Measurements from ENCODE around the gene AP2A2.

The AP2A2 gene

GRCh38 chr11:1036931-1037330, 111.3 kb downstream of the AP2A2 start:
- DNase-seq (ENCODE audit: low spot score) = no peak
- ChIA-PET POLR2A (ENCODE audit: low non-redundant PET) (no interaction called here), CTCF (no interaction called here)
- TF ChIP-seq, protein P1, sequence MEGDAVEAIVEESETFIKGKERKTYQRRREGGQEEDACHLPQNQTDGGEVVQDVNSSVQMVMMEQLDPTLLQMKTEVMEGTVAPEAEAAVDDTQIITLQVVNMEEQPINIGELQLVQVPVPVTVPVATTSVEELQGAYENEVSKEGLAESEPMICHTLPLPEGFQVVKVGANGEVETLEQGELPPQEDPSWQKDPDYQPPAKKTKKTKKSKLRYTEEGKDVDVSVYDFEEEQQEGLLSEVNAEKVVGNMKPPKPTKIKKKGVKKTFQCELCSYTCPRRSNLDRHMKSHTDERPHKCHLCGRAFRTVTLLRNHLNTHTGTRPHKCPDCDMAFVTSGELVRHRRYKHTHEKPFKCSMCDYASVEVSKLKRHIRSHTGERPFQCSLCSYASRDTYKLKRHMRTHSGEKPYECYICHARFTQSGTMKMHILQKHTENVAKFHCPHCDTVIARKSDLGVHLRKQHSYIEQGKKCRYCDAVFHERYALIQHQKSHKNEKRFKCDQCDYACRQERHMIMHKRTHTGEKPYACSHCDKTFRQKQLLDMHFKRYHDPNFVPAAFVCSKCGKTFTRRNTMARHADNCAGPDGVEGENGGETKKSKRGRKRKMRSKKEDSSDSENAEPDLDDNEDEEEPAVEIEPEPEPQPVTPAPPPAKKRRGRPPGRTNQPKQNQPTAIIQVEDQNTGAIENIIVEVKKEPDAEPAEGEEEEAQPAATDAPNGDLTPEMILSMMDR (conservative IDR thresholded peaks at IDR 0.05; ENCODE audit: low read depth) = no peak
- no peak overlapping the region for H3K27ac ChIP-seq

DNA sequence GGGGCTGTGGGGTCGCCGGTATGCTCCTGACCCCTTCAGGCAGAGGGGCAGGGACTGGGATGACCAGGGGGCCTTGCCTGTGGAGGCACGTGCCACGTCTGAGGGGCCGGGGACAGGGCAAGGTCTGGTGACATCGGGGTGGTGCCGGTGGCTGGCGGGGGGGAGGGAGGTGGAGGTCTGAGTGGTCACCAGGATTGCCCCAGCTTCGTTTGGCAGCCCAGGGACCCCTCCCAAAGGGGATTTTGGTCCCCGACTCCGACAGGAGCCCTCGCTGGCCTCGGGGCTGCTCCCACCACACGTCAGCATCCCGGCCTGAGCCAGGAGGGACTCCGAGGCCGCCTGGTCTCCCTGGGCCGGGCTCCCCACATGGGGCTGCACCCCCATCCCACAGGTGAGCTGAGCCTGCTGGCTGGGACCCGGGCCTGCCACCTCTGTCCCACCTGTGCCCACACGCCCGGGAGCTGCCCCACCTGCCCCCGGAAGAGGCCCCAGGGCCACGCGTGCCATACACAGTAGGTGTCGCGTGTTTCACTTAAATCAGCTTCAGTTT, 111.9 kb downstream of the AP2A2 start:
- TF ChIP-seq, protein P1 (conservative IDR thresholded peaks at IDR 0.05; ENCODE audit: low read depth) = no peak
- no peak for DNase-seq (ENCODE audit: low spot score)
- CTCF ChIA-PET = no interaction called here
- POLR2A ChIA-PET (ENCODE audit: low non-redundant PET) = no interaction called here
- no peak overlapping the region for H3K27ac ChIP-seq

DNA sequence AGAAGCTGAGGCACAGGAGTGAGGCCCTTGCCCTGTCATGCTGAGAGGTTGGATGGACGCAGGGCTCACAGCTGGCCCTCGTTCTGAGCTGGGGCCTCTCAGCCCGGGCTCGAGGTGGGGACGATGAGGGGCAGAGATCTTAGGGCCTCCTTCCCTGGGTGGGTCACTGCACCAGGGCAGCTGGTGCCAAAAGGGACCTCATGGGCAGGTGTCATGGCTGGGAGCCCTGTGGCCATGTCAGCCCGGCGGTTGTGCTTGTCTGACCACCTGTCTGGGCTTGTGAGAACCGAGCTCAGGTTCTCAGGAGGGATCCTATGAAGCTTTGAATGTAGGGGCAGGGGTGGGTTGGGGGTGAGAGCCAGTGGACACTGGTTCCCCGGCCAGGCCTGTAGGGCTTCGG, 112.7 kb downstream of the AP2A2 start:
- no peak overlapping the region for H3K27ac ChIP-seq
- DNase-seq (ENCODE audit: low spot score) = no peak
- ChIA-PET CTCF (no interaction called here), POLR2A (ENCODE audit: low non-redundant PET) (no interaction called here)
- TF ChIP-seq, protein P1 (conservative IDR thresholded peaks at IDR 0.05; ENCODE audit: low read depth) = no peak

DNA sequence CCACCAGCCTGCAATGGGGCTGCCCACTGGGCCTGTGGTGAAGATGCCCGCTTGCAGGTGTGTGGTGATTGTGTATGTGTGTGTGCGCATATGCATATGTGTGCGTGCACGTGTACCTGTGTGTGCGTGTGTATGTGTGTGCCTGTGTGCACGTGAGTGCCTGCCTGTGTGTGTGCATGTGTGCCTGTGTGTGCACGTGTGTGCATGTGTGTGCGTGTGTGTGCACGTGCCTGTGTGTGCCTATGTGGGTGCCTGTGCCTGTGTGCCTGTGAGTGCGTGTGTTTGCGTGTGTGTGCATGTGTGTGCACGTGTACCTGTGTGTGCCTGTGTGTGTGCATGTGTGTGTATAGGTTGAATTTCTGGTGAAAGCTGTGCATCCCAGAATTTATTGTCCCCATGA, 113.3 kb downstream of the AP2A2 start:
- POLR2A ChIA-PET (ENCODE audit: low non-redundant PET) = no interaction called here
- no peak overlapping the region for H3K27ac ChIP-seq
- CTCF ChIA-PET = no interaction called here

DNA sequence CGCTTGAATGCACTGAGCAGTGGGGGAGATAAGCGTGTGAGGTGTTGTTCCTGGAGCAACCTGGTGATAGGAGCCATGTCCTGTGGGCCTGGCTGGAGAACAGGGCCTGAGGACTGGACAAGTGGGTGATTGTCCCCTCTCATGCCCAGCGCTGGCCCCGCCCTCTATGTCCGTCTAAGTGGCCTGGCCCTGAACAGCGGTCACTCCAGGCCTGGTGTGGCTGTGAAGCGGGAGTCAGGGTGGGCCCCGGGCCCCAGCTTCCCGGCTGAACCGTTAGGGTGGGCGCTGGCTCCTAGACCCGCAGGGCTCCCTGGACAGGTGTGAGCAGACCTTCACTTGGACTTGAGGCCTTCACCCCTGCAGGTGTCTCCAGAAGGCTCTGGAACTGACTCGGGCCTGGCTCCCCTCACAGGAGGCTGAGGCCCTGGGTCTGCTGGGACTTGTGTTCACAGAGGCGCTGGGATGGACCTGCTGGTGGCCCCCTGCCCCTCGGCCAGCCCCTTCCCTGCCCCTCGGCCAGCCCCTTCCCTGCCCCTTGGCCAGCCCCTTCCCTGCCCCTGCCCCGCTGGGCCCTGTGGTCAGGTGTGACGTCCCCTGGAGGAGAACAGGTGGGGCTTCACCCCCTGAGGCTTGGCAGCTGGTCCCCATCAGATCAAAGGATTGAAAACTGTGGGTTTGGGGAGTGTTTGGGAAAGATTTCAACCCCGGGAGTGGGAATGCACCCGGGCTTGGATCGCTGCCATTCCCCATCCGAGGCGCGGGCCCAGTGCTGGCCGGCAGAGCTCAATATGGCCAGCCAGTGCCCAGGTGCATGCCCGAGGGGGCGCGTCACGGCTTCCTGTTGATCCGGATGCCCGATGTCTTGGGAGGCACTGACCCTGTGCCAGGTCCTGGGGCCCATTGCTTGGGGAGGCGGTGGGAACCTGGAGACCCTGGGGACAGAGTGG, 114.1 kb downstream of the AP2A2 start:
- DNase-seq (ENCODE audit: low spot score) = no peak
- ChIA-PET POLR2A (ENCODE audit: low non-redundant PET) (no interaction called here), CTCF (no interaction called here)
- H3K27ac ChIP-seq = no peak overlapping the region
- TF ChIP-seq, protein P1 (conservative IDR thresholded peaks at IDR 0.05; ENCODE audit: low read depth) = no peak

More for the DNA sequence above, 113.3 kb downstream of the AP2A2 start:
- no peak for DNase-seq (ENCODE audit: low spot score)
- TF ChIP-seq, protein P1 (conservative IDR thresholded peaks at IDR 0.05; ENCODE audit: low read depth) = no peak

- ChIA-PET CTCF (no interaction called here), POLR2A (ENCODE audit: low non-redundant PET) (no interaction called here)
These were observed 114.9 kb downstream of the AP2A2 start for GRCh38 chr11:1040428-1041148.

More at GRCh38 chr11:1040428-1041148, 114.9 kb downstream of the AP2A2 start:
- DNase-seq (ENCODE audit: low spot score) = no peak
- TF ChIP-seq, protein P1 (conservative IDR thresholded peaks at IDR 0.05; ENCODE audit: low read depth) = no peak
- H3K27ac ChIP-seq = no peak overlapping the region

All from RWPE1 (cell line).